Erythroblast (primary cell): Measurements from ENCODE around the gene WNT9A.

Experiments used
- GATA1 ChIP-seq: IDR thresholded peaks from 2 replicates; pipeline ENCODE4 v1.6.1; 2011; ENCODE audit warnings: low read depth, mild to moderate bottlenecking, control low read depth, low read length, moderate library complexity
- POLR2A ChIP-seq: IDR thresholded peaks from 2 replicates; pipeline ENCODE4 v1.6.1; 2011; ENCODE audit warnings: mild to moderate bottlenecking, low read length

- TF ChIP-seq POLR2A (no peak), GATA1 (no peak)
These were observed 34.4 kb downstream of the WNT9A start for GRCh38 chr1:227913396-227913763.
